HG02588 (cell line): Measurements from ENCODE around the gene TENT5C.

ENCODE experiments used
- ATAC-seq: cut with Tn5 transposase; IDR thresholded peaks from one replicate; pipeline ENCODE4 v1.9.1; 2021; ENCODE audit warnings: mild to moderate bottlenecking, moderate library complexity; ENCODE audit not compliant: unreplicated experiment

Gene TENT5C

GRCh38 chr1:117673405-117673804 lies 67.6 kb downstream of the TENT5C start:
- ATAC-seq = no peak

GRCh38 chr1:117674521-117675400 lies 68.9 kb downstream of the TENT5C start:
- no peak for ATAC-seq

- ATAC-seq = no peak
These were observed 70.1 kb downstream of the TENT5C start for GRCh38 chr1:117675907-117676430.

GRCh38 chr1:117676615-117677130 lies 70.8 kb downstream of the TENT5C start:
- ATAC-seq = no peak
